NCI-H2107 (cell line): ENCODE data around the gene CEACAM7.
A peak's percentile ranks its signal among the peaks of the same experiment; 100 is the strongest.
"Not testable (repeated sequence)": the region's sequence is repeated elsewhere in the genome, so short reads cannot be mapped to it uniquely, and the experiment has no call there.

Source experiments
- DNase-seq: peaks from one replicate; lab custom pipeline; 2025; lab: John Stamatoyannopoulos, UW

The CEACAM7 gene

DNA sequence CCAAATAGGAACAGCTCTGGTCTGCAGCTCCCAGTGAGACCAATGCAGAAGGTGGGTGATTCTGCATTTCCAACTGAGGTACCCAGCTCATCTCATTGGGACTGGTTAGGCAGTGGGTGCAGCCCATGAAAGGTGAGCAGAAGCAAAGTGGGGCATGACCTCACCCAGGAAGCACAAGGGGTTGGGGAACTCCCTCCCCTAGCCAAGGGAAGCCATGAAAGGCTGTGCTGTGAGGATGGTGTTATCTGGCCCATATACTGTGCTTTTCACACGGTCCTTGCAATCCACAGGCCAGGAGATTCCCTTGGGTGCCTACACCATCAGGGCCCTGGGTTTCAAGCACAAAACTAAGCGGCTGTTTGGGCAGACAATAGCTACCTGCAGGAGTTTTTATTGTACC lies 31.3 kb downstream of the CEACAM7 start:
- DNase-seq = not testable (repeated sequence)

- DNase-seq = no peak
Observed at GRCh38 chr19:41652250-41652649, 35.8 kb downstream of the CEACAM7 start.

- DNase-seq = no peak
Observed at GRCh38 chr19:41649827-41650226, 38.2 kb downstream of the CEACAM7 start.

GRCh38 chr19:41646589-41647204 lies 41.4 kb downstream of the CEACAM7 start:
- no peak for DNase-seq

GRCh38 chr19:41641879-41642485 lies 46.1 kb downstream of the CEACAM7 start:
- peak; percentile 37 for DNase-seq

GRCh38 chr19:41638641-41639081 lies 49.4 kb downstream of the CEACAM7 start:
- DNase-seq = no peak

GRCh38 chr19:41637484-41637883 lies 50.6 kb downstream of the CEACAM7 start:
- DNase-seq = no peak

- DNase-seq = no peak
Observed at GRCh38 chr19:41627966-41628675, 59.9 kb downstream of the CEACAM7 start.

- DNase-seq = no peak
Observed at GRCh38 chr19:41626877-41627276, 61.2 kb downstream of the CEACAM7 start, which contains the start of gene CEACAM4. CEACAM4 (minus strand) TSS chr19:41627074; CDS start chr19:41626963, 111 bp downstream.

- no peak for DNase-seq
Observed at GRCh38 chr19:41626278-41626677, 61.8 kb downstream of the CEACAM7 start.

DNA sequence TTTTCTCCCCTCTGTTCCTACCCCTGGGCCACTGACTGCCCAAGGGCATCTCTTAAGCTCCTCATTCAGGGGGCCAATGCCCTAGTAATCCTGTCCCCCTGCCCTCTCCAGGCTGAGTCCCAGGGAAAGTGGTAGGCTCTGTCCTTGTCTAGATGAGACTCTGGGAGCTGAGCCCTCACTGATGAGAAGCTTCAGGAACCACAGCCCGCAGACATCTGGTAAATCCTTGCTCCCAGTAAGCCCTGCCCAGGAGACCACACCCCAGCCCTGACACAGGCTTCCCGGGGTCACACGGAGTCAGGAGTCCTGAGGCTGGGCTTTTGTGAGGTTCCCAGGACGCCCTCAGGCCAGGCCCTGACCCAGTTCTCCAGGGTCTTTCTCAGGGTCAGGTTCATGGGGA lies 63.1 kb downstream of the CEACAM7 start:
- no peak for DNase-seq

DNA sequence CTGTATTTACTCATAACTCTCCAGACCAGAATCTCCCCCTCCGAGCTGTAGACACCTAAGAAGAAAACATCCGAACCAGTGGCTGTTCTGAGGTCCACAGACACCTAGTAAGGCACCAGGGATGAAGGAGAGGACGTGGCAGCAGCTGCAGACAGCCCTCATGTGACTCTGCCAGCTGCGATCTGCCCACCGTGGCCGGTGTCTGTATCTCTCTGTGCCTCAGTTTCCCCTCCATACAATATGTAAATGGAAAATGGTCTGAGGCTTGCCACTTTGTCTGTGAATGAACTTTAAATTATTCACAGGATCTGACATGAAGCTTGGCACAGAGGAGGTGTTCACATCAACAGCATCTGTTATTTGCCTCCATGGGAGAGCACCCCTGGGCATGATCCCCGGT lies 63.6 kb downstream of the CEACAM7 start:
- DNase-seq = no peak

- no peak for DNase-seq
Observed at GRCh38 chr19:41623360-41623759, 64.7 kb downstream of the CEACAM7 start.
